PC-3 (cell line): ENCODE measurements around the gene FCRL6.

ENCODE experiments used
- CTCF ChIP-seq: fragments of 300-600 bp; sonication (generic); conservative IDR thresholded peaks from 2 replicates; pipeline ENCODE4 v1.5.1; 2017; ENCODE audit warnings: antibody characterized with exemption, low read depth, mild to moderate bottlenecking, low read length
- EZH2 ChIP-seq: fragments of 300-600 bp; sonication (generic); IDR thresholded peaks from one replicate; pipeline ENCODE4 v1.6.1; 2017; ENCODE audit warnings: antibody characterized with exemption, mild to moderate bottlenecking, low read length; ENCODE audit not compliant: unreplicated experiment

DNA sequence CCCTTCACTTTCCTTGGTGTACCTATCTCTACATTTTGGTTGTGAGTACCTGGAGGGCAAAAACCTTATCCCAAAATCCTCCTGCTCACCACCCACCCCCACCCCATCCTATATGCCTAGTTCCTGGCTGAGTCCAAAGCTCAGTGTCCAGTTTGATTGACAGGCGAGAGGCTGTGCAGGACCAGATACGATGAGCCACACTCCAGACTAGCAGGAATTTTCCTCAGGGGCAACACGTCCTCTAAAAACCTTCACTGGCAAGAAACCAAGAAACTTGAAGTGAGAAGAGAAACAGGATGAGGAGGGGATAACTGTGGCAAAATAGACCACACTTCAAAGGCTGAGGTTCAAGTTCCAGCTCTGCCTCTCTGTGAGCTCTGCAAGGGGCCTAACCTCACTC, 23.4 kb downstream of the FCRL6 start:
- no peak for TF ChIP-seq CTCF
- no peak for TF ChIP-seq EZH2
